Stomach (tissue), 9 donors: ENCODE measurements around the gene KCNN3. TPM values are rescaled to one million over a fixed set of nuclear protein-coding genes. Genes with fewer than 3 reads are reported as not detected.

ENCODE experiments used
- DNase-seq, 2 donors: peaks; one replicate each; pipeline versions ENCODE4 v3.0.0 to v3.0.0-alpha.2; 2013 to 2019
- H3K27ac ChIP-seq, 5 donors: fragments of 200-600 bp in 4 of 5; sonication (generic) in 4 of 5; one replicate each; pipeline ENCODE4 v1.5.1; 2013 to 2019; ENCODE audit warnings: mild to moderate bottlenecking in 1 of 5, moderate library complexity in 1 of 5
- H3K27me3 ChIP-seq, 3 donors: fragments of 200-600 bp; sonication (generic); one replicate each; pipeline ENCODE4 v1.5.1; 2017 to 2019; ENCODE audit warnings: mixed run types in 1 of 3
- H3K36me3 ChIP-seq, 4 donors: fragments of 200-600 bp; sonication (generic); 1 replicate in 3 of 4; 2 replicates in 1 of 4; pipeline ENCODE4 v1.5.1; 2016 to 2019
- H3K4me1 ChIP-seq, 4 donors: fragments of 200-600 bp; sonication (generic); one replicate each; pipeline ENCODE4 v1.5.1; 2016 to 2019
- H3K4me3 ChIP-seq, 4 donors: fragments of 200-600 bp; sonication (generic) in 3 of 4; one replicate each; pipeline ENCODE4 v1.5.1; 2016 to 2019; ENCODE audit warnings: mild to moderate bottlenecking in 1 of 4
- H3K9me3 ChIP-seq, 4 donors: fragments of 200-600 bp; sonication (generic); one replicate each; pipeline ENCODE4 v1.5.1; 2016 to 2019
- CTCF ChIP-seq, 7 experiments: fragments of 450-650 bp in 4 of 7; fragments of 200-600 bp in 3 of 7; sonication (generic) in 3 of 7; IDR thresholded peaks; one replicate each; pipeline ENCODE4 v1.5.1; 2016 to 2019; ENCODE audit warnings: antibody characterized with exemption in 7 of 7, control low read depth in 2 of 7, mild to moderate bottlenecking in 1 of 7
- EP300 ChIP-seq: sonication (generic); formaldehyde crosslinking; IDR thresholded peaks from one replicate; pipeline ENCODE4 v1.6.1; 2017; ENCODE audit warnings: antibody characterized with exemption
- POLR2A ChIP-seq, 4 donors: fragments of 450-650 bp; IDR thresholded peaks; one replicate each; pipeline ENCODE4 v1.6.1; 2016; ENCODE audit warnings: antibody characterized with exemption in 4 of 4, control low read depth in 2 of 4, mild to moderate bottlenecking in 1 of 4, moderate library complexity in 1 of 4
- POLR2AphosphoS5 ChIP-seq, 3 donors: sonication (generic); formaldehyde crosslinking; IDR thresholded peaks; one replicate each; pipeline ENCODE4 v1.6.1; 2016; ENCODE audit warnings: antibody characterized with exemption in 3 of 3
- WGBS, 5 donors: extraction: QIAGEN DNeasy Blood & Tissue Kit in 3 of 5; methylation state at CpG; one replicate each; pipeline versions ENCODE4 v1.1.5 to v1.1.7; 2013 to 2018; 5-methylcytosine and 5-hydroxymethylcytosine counted together
- intact Hi-C: fragments of 100-400 bp; cut with DNase I; formaldehyde crosslinking; loops from one replicate; pipeline ENCODE4 v1.15.1; 2023; ENCODE audit warnings: low total_unique reads
- polyA plus RNA-seq, 3 donors: library from polyadenylated mRNA; stranded (reverse); fragments of 200-250 nt; gene quantifications; one replicate each; pipeline ENCODE4 v1.2.3, GENCODE V29; 2013
- total RNA-seq, 5 donors: library from RNA; depleted of rRNA; stranded (reverse); fragments of >200 nt; gene quantifications; one replicate each; pipeline versions ENCODE4 v1.1.0 to v1.2.3, GENCODE V29; 2014 to 2016
- donor health status: healthy with polysubstance abuse.
- donor health status: Bipolar disorder and iron deficiency.
- donor health status: healthy.

Gene KCNN3
- total and polyA plus RNA-seq, 8 donors = 0.19 to 10.7 (median 2.3) TPM

- Histone ChIP-seq H3K27me3 (peaks cover 0 to 8% (median 0%) of the 10 kb centered on the region in 3 donors), H3K4me1 (no peaks in the 10 kb centered on the region), H3K9me3 (no peaks in the 10 kb centered on the region), H3K4me3 (no peak overlapping the region), H3K36me3 (no peaks in the 10 kb centered on the region), H3K27ac (peak overlapping the region in 1 of 5 donors; percentile 28)
- intact Hi-C loops = no loop called here
- peak in 1 of 2 donors; percentile 34 for DNase-seq
- 53 to 60% (median 54%) methylated on average over 14 to 15 of the region's 15 CpGs for WGBS, 5 donors
- TF ChIP-seq CTCF (IDR thresholded peaks at IDR 0.05) (no peak), POLR2A (IDR thresholded peaks at IDR 0.05) (no peak), EP300 (no peak), POLR2AphosphoS5 (IDR thresholded peaks at IDR 0.05) (no peak)
These were observed 14.1 kb upstream of the KCNN3 start for GRCh38 chr1:154883919-154884868.

GRCh38 chr1:154881820-154882535 lies 11.9 kb upstream of the KCNN3 start:
- DNase-seq = no peak
- intact Hi-C loops = no loop called here
- Histone ChIP-seq H3K27me3 (peaks cover 0 to under 1% (median 0%) of the 10 kb centered on the region in 3 donors), H3K9me3 (no peaks in the 10 kb centered on the region), H3K4me1 (peaks cover 0 to 18% (median 3%) of the 10 kb centered on the region in 4 donors), H3K36me3 (no peaks in the 10 kb centered on the region), H3K4me3 (no peak overlapping the region), H3K27ac (no peak overlapping the region)
- TF ChIP-seq POLR2A (IDR thresholded peaks at IDR 0.05) (no peak), CTCF (IDR thresholded peaks at IDR 0.05) (no peak), POLR2AphosphoS5 (IDR thresholded peaks at IDR 0.05) (no peak), EP300 (no peak)
- 72 to 83% (median 76%) methylated on average over 10 of the region's 10 CpGs for WGBS, 5 donors

GRCh38 chr1:154880671-154881070 lies 10.6 kb upstream of the KCNN3 start:
- no peak overlapping the region for H3K27ac ChIP-seq
- TF ChIP-seq CTCF (IDR thresholded peaks at IDR 0.05) (no peak), POLR2AphosphoS5 (IDR thresholded peaks at IDR 0.05) (no peak)
- 54 to 59% (median 57%) methylated on average over 5 of the region's 5 CpGs for WGBS, 5 donors
- intact Hi-C loops = no loop called here
- H3K4me3 ChIP-seq = no peak overlapping the region
- H3K36me3 ChIP-seq = no peaks in the 10 kb centered on the region
- no peaks in the 10 kb centered on the region for H3K9me3 ChIP-seq
- DNase-seq = no peak
- H3K4me1 ChIP-seq = peaks cover 0 to 19% (median 4%) of the 10 kb centered on the region in 4 donors
- H3K27me3 ChIP-seq = no peaks in the 10 kb centered on the region

GRCh38 chr1:154879038-154879421 lies 8.9 kb upstream of the KCNN3 start:
- peaks cover 0 to 19% (median 4%) of the 10 kb centered on the region in 4 donors for H3K4me1 ChIP-seq
- DNase-seq = no peak
- no peaks in the 10 kb centered on the region for H3K9me3 ChIP-seq
- no peaks in the 10 kb centered on the region for H3K36me3 ChIP-seq
- intact Hi-C loops = loop anchor here (5.0 to 10.0 kb wide), 3 partner anchors 212 to 394 kb away; no protein-coding TSS in a partner anchor
- 68 to 86% (median 77%) methylated on average over 12 to 16 of the region's 16 CpGs for WGBS, 5 donors
- peaks cover 0 to 6% (median 0%) of the 10 kb centered on the region in 3 donors for H3K27me3 ChIP-seq
- H3K27ac ChIP-seq = no peak overlapping the region
- no peak for TF ChIP-seq POLR2A (IDR thresholded peaks at IDR 0.05)
- TF ChIP-seq POLR2AphosphoS5 (IDR thresholded peaks at IDR 0.05) = no peak
- no peak for TF ChIP-seq CTCF (IDR thresholded peaks at IDR 0.05)
- no peak for TF ChIP-seq EP300
- no peak overlapping the region for H3K4me3 ChIP-seq
